Measurements from ENCODE around the gene VAT1L. TPM values are rescaled to one million over a fixed set of nuclear protein-coding genes. Genes with fewer than 3 reads are reported as not detected.

Gene VAT1L
- total RNA-seq, 1 donor from 2014 or later: not detected

DNA sequence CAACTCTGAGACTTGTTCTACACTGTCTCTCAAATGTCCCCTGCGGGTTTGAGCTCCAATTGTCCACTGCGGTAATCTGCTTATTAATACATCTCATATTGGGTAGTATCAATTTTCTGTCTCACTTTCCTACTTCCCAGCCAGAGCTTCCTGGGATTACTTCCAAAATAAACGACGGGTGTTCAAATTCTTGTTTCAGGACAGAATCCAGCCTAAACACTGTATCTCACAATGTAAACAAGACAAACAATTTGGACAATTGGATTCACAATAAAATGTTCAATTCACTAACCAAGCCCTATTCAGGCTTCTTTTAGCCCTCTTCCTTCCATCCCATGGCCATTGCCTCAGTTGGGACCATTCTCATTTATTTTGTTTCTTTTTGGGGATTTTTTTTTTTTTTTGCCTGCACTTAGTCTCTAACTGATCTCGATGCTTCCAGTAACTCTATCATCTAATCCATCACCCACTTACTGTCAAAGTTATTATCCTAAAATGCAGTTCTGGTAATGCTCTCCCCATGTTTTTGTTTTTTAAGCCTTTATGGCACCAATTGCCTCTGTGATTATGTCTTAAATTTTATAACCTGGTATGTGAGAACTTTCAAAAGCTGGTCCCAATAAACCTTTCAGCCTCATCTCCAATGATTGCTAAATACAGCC lies 2.0 kb upstream of the VAT1L start:
- no peaks in the 10 kb centered on the region for H3K9me3 Mint-ChIP-seq
- H3K4me3 Mint-ChIP-seq: no peak overlapping the region
- no peak overlapping the region for H3K27ac Mint-ChIP-seq
- intact Hi-C loops (cut with micrococcal nuclease): loop anchor here (10.0 kb wide), 1 partner anchor 188 kb away; no protein-coding TSS in a partner anchor
- no peaks in the 10 kb centered on the region for H3K36me3 Mint-ChIP-seq (ENCODE audit: low read depth)
- H3K4me1 Mint-ChIP-seq (ENCODE audit: low read depth): peaks cover 6% of the 10 kb centered on the region
- peaks cover 38% of the 10 kb centered on the region for H3K27me3 Mint-ChIP-seq (ENCODE audit: insufficient read depth)
- DNase-seq (ENCODE audit: low spot score): no peak

DNA sequence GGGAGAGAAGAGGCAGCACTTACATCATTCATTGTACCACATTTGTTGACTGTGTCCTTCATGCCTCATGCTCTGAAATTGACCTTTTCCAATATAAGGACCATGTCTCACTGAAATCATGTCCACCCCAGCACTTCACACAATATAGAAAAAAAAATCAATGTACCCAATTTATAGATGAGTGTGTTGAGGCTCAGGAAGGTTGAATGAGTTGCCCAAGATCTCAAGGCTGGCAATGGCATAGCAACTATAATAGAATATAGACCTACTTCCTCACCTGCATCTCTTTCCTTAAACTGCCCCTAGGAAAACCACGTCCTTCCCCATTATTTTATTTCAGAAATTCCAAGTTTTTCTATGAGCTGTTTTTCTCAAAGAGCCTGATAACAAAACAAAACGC lies 912 bp upstream of the VAT1L start:
- DNase-seq (ENCODE audit: low spot score): no peak
- Mint-ChIP-seq H3K27ac (no peak overlapping the region), H3K4me3 (no peak overlapping the region), H3K4me1 (ENCODE audit: low read depth) (peaks cover 6% of the 10 kb centered on the region), H3K36me3 (ENCODE audit: low read depth) (no peaks in the 10 kb centered on the region), H3K9me3 (no peaks in the 10 kb centered on the region), H3K27me3 (ENCODE audit: insufficient read depth) (peaks cover 44% of the 10 kb centered on the region)
- intact Hi-C loops (cut with micrococcal nuclease): loop anchor here (10.0 kb wide), 1 partner anchor 187 kb away; no protein-coding TSS in a partner anchor

DNA sequence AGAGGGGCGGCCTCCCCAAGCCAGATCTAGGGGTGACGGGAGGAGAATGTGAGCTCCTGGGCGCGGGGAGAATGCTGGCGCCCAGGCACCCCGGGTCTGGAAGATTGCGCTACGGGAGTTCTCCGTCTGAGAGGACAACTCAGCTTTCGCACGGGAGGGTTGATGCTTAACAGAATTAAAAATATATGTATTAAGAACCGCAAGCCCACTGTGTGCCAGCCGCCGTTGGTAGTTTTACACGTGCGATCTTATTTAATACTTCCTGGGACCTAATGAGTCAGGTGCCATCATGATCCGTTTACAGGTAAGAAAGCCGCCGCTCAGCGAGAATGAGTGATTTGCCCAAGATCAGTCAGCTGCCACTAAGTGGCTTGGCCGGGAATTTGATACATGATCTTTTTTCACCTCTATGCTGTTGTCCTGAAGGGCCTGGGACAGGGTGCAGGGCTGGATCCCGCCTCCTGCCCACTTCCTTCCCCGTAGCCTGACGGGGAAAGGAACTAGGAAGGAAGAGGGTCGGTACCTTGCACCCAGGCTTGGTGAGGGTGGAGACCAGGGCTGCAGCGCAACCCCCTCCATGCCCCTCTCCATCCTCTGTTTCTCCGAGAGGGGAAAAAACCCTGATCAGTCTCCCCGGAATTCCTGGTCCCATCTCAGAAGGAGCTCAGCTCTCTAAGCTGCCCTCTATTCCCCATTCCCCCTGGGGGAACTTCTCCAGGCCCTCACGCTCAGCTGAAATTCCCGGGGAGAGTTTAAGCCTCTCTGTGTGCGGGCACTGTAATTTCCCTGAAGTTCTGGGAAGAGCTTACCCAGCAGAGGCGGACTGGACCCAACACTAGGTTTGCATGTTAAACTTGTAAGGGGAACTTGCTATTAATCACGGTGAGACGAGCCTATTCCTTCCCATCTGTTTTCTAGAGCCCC lies 983 bp downstream of the VAT1L start:
- H3K4me3 Mint-ChIP-seq: no peak overlapping the region
- H3K36me3 Mint-ChIP-seq (ENCODE audit: low read depth): no peaks in the 10 kb centered on the region
- no peaks in the 10 kb centered on the region for H3K9me3 Mint-ChIP-seq
- peaks cover 6% of the 10 kb centered on the region for H3K4me1 Mint-ChIP-seq (ENCODE audit: low read depth)
- H3K27me3 Mint-ChIP-seq (ENCODE audit: insufficient read depth): peaks cover 44% of the 10 kb centered on the region
- no peak for DNase-seq (ENCODE audit: low spot score)
- no peak overlapping the region for H3K27ac Mint-ChIP-seq
- intact Hi-C loops (cut with micrococcal nuclease): loop anchor here (10.0 kb wide), 1 partner anchor 185 kb away; no protein-coding TSS in a partner anchor

DNA sequence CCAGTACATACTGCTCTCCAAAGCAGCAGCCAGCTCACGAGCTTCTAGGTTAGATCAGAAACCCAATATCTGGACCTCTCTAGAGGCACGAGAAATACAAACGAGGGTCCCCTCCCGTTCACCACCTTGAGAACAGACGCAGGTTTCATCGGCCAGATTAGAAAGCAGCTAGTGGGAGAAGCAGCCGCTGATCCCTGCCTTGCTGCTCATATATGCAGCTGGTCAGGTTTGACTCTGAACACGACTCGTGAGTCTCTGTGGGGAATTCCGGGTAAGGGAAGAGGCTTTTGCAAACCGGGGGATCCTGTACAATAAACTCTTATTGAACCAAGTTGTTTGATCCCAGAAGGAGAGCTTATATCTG lies 1.6 kb downstream of the VAT1L start:
- H3K4me1 Mint-ChIP-seq (ENCODE audit: low read depth): peaks cover 6% of the 10 kb centered on the region
- peaks cover 44% of the 10 kb centered on the region for H3K27me3 Mint-ChIP-seq (ENCODE audit: insufficient read depth)
- H3K9me3 Mint-ChIP-seq: no peaks in the 10 kb centered on the region

GRCh38 chr16:77790912-77791311 lies 2.5 kb downstream of the VAT1L start:
- no peak for DNase-seq (ENCODE audit: low spot score)
- Mint-ChIP-seq H3K9me3 (no peaks in the 10 kb centered on the region), H3K27me3 (ENCODE audit: insufficient read depth) (peaks cover 44% of the 10 kb centered on the region), H3K4me3 (no peak overlapping the region), H3K27ac (no peak overlapping the region), H3K4me1 (ENCODE audit: low read depth) (peaks cover 6% of the 10 kb centered on the region), H3K36me3 (ENCODE audit: low read depth) (no peaks in the 10 kb centered on the region)
- intact Hi-C loops (cut with micrococcal nuclease): no loop called here

More for the DNA sequence above, 1.6 kb downstream of the VAT1L start:
- H3K36me3 Mint-ChIP-seq (ENCODE audit: low read depth): no peaks in the 10 kb centered on the region
- H3K4me3 Mint-ChIP-seq: no peak overlapping the region
- intact Hi-C loops (cut with micrococcal nuclease): no loop called here
- H3K27ac Mint-ChIP-seq: no peak overlapping the region
- no peak for DNase-seq (ENCODE audit: low spot score)

- DNase-seq (ENCODE audit: low spot score): no peak
- Mint-ChIP-seq H3K4me3 (no peak overlapping the region), H3K36me3 (ENCODE audit: low read depth) (no peaks in the 10 kb centered on the region), H3K27me3 (ENCODE audit: insufficient read depth) (peaks cover 24% of the 10 kb centered on the region), H3K4me1 (ENCODE audit: low read depth) (peaks cover under 1% of the 10 kb centered on the region), H3K27ac (no peak overlapping the region), H3K9me3 (no peaks in the 10 kb centered on the region)
- intact Hi-C loops (cut with micrococcal nuclease): no loop called here
Measured at GRCh38 chr16:77793417-77793816, 5.1 kb downstream of the VAT1L start.

DNA sequence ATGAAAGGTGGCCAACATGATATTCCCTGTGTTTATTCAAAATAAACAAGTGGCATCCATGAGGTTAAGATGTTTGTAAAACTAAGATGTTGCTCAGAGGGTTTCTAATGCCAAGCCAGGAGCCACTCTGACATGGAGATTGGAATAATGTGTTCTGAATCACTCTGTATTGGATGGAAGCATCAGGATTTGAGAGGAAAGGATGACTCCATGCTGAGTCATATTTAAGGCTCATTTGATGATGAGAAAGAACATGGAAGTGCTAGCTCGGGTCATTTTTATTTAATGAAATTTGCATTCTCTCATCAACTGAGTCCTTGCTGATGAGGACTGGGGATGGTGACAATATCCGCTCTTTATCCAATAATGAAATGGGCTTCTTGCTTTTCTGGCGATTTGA lies 6.2 kb downstream of the VAT1L start:
- no peak for DNase-seq (ENCODE audit: low spot score)
- intact Hi-C loops (cut with micrococcal nuclease): no loop called here
- Mint-ChIP-seq H3K4me1 (ENCODE audit: low read depth) (no peaks in the 10 kb centered on the region), H3K4me3 (no peak overlapping the region), H3K27me3 (ENCODE audit: insufficient read depth) (peaks cover 19% of the 10 kb centered on the region), H3K27ac (no peak overlapping the region), H3K36me3 (ENCODE audit: low read depth) (no peaks in the 10 kb centered on the region), H3K9me3 (no peaks in the 10 kb centered on the region)

DNA sequence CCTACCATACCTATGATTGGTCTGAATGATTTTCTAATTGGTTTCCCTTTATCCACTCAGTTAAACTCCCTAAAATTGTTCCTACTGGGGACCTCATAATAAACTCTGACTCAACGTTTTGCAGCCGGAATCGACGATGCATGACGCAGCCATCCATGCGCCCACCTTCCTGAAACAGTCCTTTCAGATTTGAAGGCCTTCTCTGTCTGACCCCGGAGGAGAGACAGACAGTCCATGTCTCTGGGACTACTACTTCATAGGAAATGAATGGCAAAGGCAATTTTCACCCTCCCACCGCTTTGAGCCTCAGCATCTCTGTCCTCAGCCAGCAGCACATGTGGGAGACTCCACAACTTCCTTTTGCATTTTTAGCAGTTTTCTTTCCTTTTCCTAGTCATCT lies 13.5 kb downstream of the VAT1L start:
- Mint-ChIP-seq H3K36me3 (ENCODE audit: low read depth) (no peaks in the 10 kb centered on the region), H3K4me1 (ENCODE audit: low read depth) (no peaks in the 10 kb centered on the region), H3K27ac (no peak overlapping the region), H3K9me3 (no peaks in the 10 kb centered on the region), H3K27me3 (ENCODE audit: insufficient read depth) (peaks cover 2% of the 10 kb centered on the region), H3K4me3 (no peak overlapping the region)
- no peak for DNase-seq (ENCODE audit: low spot score)
- intact Hi-C loops (cut with micrococcal nuclease): no loop called here

- intact Hi-C loops (cut with micrococcal nuclease): no loop called here
- Mint-ChIP-seq H3K27me3 (ENCODE audit: insufficient read depth) (no peaks in the 10 kb centered on the region), H3K4me1 (ENCODE audit: low read depth) (no peaks in the 10 kb centered on the region), H3K9me3 (no peaks in the 10 kb centered on the region), H3K4me3 (no peak overlapping the region), H3K27ac (no peak overlapping the region), H3K36me3 (ENCODE audit: low read depth) (no peaks in the 10 kb centered on the region)
- no peak for DNase-seq (ENCODE audit: low spot score)
Measured at GRCh38 chr16:77805398-77805797, 17.0 kb downstream of the VAT1L start.

- Mint-ChIP-seq H3K4me1 (ENCODE audit: low read depth) (no peaks in the 10 kb centered on the region), H3K27ac (no peak overlapping the region), H3K4me3 (no peak overlapping the region), H3K36me3 (ENCODE audit: low read depth) (no peaks in the 10 kb centered on the region), H3K9me3 (no peaks in the 10 kb centered on the region), H3K27me3 (ENCODE audit: insufficient read depth) (no peaks in the 10 kb centered on the region)
- intact Hi-C loops (cut with micrococcal nuclease): no loop called here
- DNase-seq (ENCODE audit: low spot score): no peak
Measured at GRCh38 chr16:77807021-77807420, 18.7 kb downstream of the VAT1L start.

GRCh38 chr16:77812856-77813500 lies 24.6 kb downstream of the VAT1L start:
- Mint-ChIP-seq H3K36me3 (ENCODE audit: low read depth) (no peaks in the 10 kb centered on the region), H3K4me3 (no peak overlapping the region), H3K4me1 (ENCODE audit: low read depth) (no peaks in the 10 kb centered on the region), H3K27ac (no peak overlapping the region), H3K9me3 (no peaks in the 10 kb centered on the region), H3K27me3 (ENCODE audit: insufficient read depth) (peaks cover 2% of the 10 kb centered on the region)
- intact Hi-C loops (cut with micrococcal nuclease): no loop called here
- no peak for DNase-seq (ENCODE audit: low spot score)

DNA sequence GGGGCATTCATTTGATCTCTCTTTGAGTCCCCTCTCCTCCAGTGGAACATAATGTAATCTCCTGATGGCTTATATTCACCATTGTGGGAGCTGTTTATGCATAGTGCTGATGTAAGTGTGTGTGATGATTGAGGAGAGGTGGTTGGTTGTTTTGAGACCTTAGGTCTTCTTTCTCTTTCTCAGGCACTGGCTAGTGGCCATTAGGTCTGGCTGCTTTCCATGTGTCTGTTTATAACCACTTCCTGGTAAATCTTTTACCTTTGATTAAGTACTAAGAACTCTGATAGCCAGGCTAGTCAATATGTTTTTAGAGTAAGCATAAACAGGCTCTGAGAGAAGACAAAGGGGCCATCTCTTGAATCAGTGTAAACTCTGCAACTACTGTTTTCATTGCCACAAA lies 27.9 kb downstream of the VAT1L start:
- Mint-ChIP-seq H3K36me3 (ENCODE audit: low read depth) (no peaks in the 10 kb centered on the region), H3K27me3 (ENCODE audit: insufficient read depth) (peaks cover 4% of the 10 kb centered on the region), H3K9me3 (no peaks in the 10 kb centered on the region), H3K27ac (no peak overlapping the region), H3K4me3 (no peak overlapping the region), H3K4me1 (ENCODE audit: low read depth) (no peaks in the 10 kb centered on the region)
- intact Hi-C loops (cut with micrococcal nuclease): no loop called here
- DNase-seq (ENCODE audit: low spot score): no peak

- intact Hi-C loops (cut with micrococcal nuclease): no loop called here
Measured at GRCh38 chr16:77820340-77820739, 32.0 kb downstream of the VAT1L start.

More at GRCh38 chr16:77820340-77820739, 32.0 kb downstream of the VAT1L start:
- Mint-ChIP-seq H3K4me3 (no peak overlapping the region), H3K27ac (no peak overlapping the region), H3K4me1 (ENCODE audit: low read depth) (no peaks in the 10 kb centered on the region), H3K27me3 (ENCODE audit: insufficient read depth) (peaks cover 5% of the 10 kb centered on the region), H3K9me3 (no peaks in the 10 kb centered on the region), H3K36me3 (ENCODE audit: low read depth) (no peaks in the 10 kb centered on the region)
- no peak for DNase-seq (ENCODE audit: low spot score)

Measured in activated T-helper 1 cell treated with anti-CD3 and anti-CD28 coated beads, Interleukin-12 subunit alpha, Interleukin-12 subunit beta, Interleukin-2, Interleukin-4 antibody, amounts not matched to agents 30 ng/mL and 10 ng/mL and 1 ng/mL, durations not matched to agents 14 hours and 24 hours and 36 hours (primary cell).